IMR-90 (cell line): ENCODE data around the gene SSC4D. TPM values are rescaled to one million over a fixed set of nuclear protein-coding genes. Genes with fewer than 3 reads are reported as not detected.
"Not testable (repeated sequence)": the region's sequence is repeated elsewhere in the genome, so short reads cannot be mapped to it uniquely, and the experiment has no call there.

ENCODE experiments used
- ATAC-seq: fragments of 200-7000 bp; cut with Tn5 transposase; 2 replicates; pipeline ENCODE4 v1.9.1; 2020; ENCODE audit warnings: low read depth, mild to moderate bottlenecking, moderate library complexity
- BruUV-seq: library from RNA; stranded (reverse); fragments of 400-500 nt; replicated peaks from 2 replicates; lab custom pipeline; 2021; lab: Mats Ljungman, UMichigan
- CTCF ChIA-PET: fragments of 300-600 bp; formaldehyde crosslinking; extraction: SDS; loops from one replicate; lab custom pipeline; 2021; ENCODE audit warnings: antibody characterized with exemption; lab: Yijun Ruan, JAX
- POLR2A ChIA-PET: fragments of 300-600 bp; sonication (Branson Sonifier 250); formaldehyde crosslinking; loops from one replicate; lab custom pipeline; 2022; ENCODE audit warnings: antibody characterized with exemption; ENCODE audit not compliant: unreplicated experiment; lab: Charles Lee
- DNase-seq: peaks from one replicate; pipeline ENCODE4 v3.0.0; 2013
- H2AFZ ChIP-seq: replicated peaks from 2 replicates; pipeline ENCODE3; 2013; ENCODE audit warnings: low read length, mild to moderate bottlenecking; ENCODE audit not compliant: poor library complexity
- H2AK5ac ChIP-seq: 2 replicates; pipeline ENCODE4 v1.6.1; 2013; ENCODE audit warnings: low read depth, low read length, inconsistent platforms
- H2AK9ac ChIP-seq: replicated peaks from 2 replicates; pipeline ENCODE3; 2013; ENCODE audit warnings: mild to moderate bottlenecking, low read depth, low read length, moderate library complexity; ENCODE audit not compliant: poor library complexity
- H2BK120ac ChIP-seq: 2 replicates; pipeline ENCODE4 v1.6.1; 2013; ENCODE audit warnings: low read depth, low read length, inconsistent platforms
- H2BK15ac ChIP-seq: 3 replicates; pipeline ENCODE4 v1.6.1; 2013; ENCODE audit warnings: low read depth, low read length, inconsistent platforms
- H2BK20ac ChIP-seq: 2 replicates; pipeline ENCODE4 v1.6.1; 2013; ENCODE audit warnings: low read depth, mild to moderate bottlenecking, inconsistent platforms, low read length, moderate library complexity
- H2BK5ac ChIP-seq: 2 replicates; pipeline ENCODE4 v1.6.1; 2013; ENCODE audit warnings: mild to moderate bottlenecking, low read depth, low read length, inconsistent platforms; ENCODE audit not compliant: poor library complexity, severe bottlenecking
- H3K14ac ChIP-seq: replicated peaks from 2 replicates; pipeline ENCODE4 v1.6.1; 2013; ENCODE audit warnings: low read depth, low read length, inconsistent platforms
- H3K18ac ChIP-seq: 2 replicates; pipeline ENCODE4 v1.6.1; 2013; ENCODE audit warnings: low read depth, low read length, control low read depth
- H3K23ac ChIP-seq: 2 replicates; pipeline ENCODE4 v1.6.1; 2013; ENCODE audit warnings: low read depth, low read length, inconsistent platforms
- H3K27ac ChIP-seq: 2 replicates; pipeline ENCODE4 v1.5.1; 2013; ENCODE audit warnings: mild to moderate bottlenecking, control low read depth, low read length; ENCODE audit not compliant: insufficient read depth
- H3K27me3 ChIP-seq: 2 replicates; pipeline ENCODE4 v1.6.1; 2013; ENCODE audit warnings: low read length; ENCODE audit not compliant: control insufficient read depth, insufficient read depth
- H3K36me3 ChIP-seq: 2 replicates; pipeline ENCODE4 v1.6.1; 2013; ENCODE audit warnings: low read length, mixed read lengths; ENCODE audit not compliant: control insufficient read depth, insufficient read depth
- H3K4ac ChIP-seq: 2 replicates; pipeline ENCODE4 v1.6.1; 2013; ENCODE audit warnings: low read depth, low read length, inconsistent platforms
- H3K4me1 ChIP-seq: 2 replicates; pipeline ENCODE4 v1.6.1; 2013; ENCODE audit warnings: low read length, mixed read lengths; ENCODE audit not compliant: control insufficient read depth, insufficient read depth
- H3K4me2 ChIP-seq: 2 replicates; pipeline ENCODE4 v1.6.1; 2013; ENCODE audit warnings: low read depth, mild to moderate bottlenecking, control low read depth, low read length, moderate library complexity
- H3K4me3 ChIP-seq: 2 replicates; pipeline ENCODE4 v1.5.1; 2013; ENCODE audit warnings: low read depth, mild to moderate bottlenecking, control low read depth, low read length, moderate library complexity; ENCODE audit not compliant: insufficient read depth
- H3K56ac ChIP-seq: 2 replicates; pipeline ENCODE4 v1.6.1; 2013; ENCODE audit warnings: low read length, inconsistent platforms; ENCODE audit not compliant: insufficient read depth; ENCODE audit errors: extremely low read depth
- H3K79me1 ChIP-seq, 2 experiments: 2 replicates each; pipeline ENCODE4 v1.6.1; 2013; ENCODE audit warnings: low read length in 2 of 2, inconsistent platforms in 1 of 2, low read depth in 1 of 2
- H3K9ac ChIP-seq: 2 replicates; pipeline ENCODE4 v1.6.1; 2013; ENCODE audit warnings: low read depth, low read length, control low read depth
- H3K9me1 ChIP-seq: 2 replicates; pipeline ENCODE4 v1.6.1; 2013; ENCODE audit warnings: low read length, inconsistent platforms; ENCODE audit not compliant: insufficient read depth
- H3K9me3 ChIP-seq: 2 replicates; pipeline ENCODE4 v1.6.1; 2013; ENCODE audit warnings: low read length; ENCODE audit not compliant: control insufficient read depth, insufficient read depth
- H4K20me1 ChIP-seq: 2 replicates; pipeline ENCODE4 v1.6.1; 2013; ENCODE audit warnings: low read length, inconsistent platforms; ENCODE audit not compliant: insufficient read depth
- H4K5ac ChIP-seq: 2 replicates; pipeline ENCODE4 v1.6.1; 2013; ENCODE audit warnings: mild to moderate bottlenecking, low read depth, low read length, control low read depth
- H4K8ac ChIP-seq, 2 experiments: 2 replicates each; pipeline ENCODE4 v1.6.1; 2013; ENCODE audit warnings: low read depth in 2 of 2, low read length in 2 of 2, control low read depth in 1 of 2, inconsistent platforms in 1 of 2
- H4K91ac ChIP-seq: 2 replicates; pipeline ENCODE4 v1.6.1; 2013; ENCODE audit warnings: low read depth, low read length, inconsistent platforms; ENCODE audit not compliant: insufficient read depth
- BHLHE40 ChIP-seq: fragments of 150-350 bp; IDR thresholded peaks from 2 replicates; pipeline ENCODE4 v1.6.1; 2016; ENCODE audit warnings: mild to moderate bottlenecking, low read depth, low read length
- FOS ChIP-seq: fragments of 150-350 bp; IDR thresholded peaks from 2 replicates; pipeline ENCODE4 v1.6.1; 2016; ENCODE audit warnings: low read depth, low read length
- NFE2L2 ChIP-seq: fragments of 150-350 bp; IDR thresholded peaks from 2 replicates; pipeline ENCODE4 v1.6.1; 2016; ENCODE audit warnings: low read depth, mild to moderate bottlenecking, low read length
- POLR2A ChIP-seq: IDR thresholded peaks from 2 replicates; pipeline ENCODE4 v1.6.1; 2012; ENCODE audit warnings: mild to moderate bottlenecking, low read depth, low read length
- RAD21 ChIP-seq: IDR thresholded peaks from 2 replicates; pipeline ENCODE4 v1.6.1; 2012; ENCODE audit warnings: low read length, improper control_type of control experiment
- WGBS, 2 experiments: methylation state at CpG; one replicate each; pipeline versions ENCODE4 v1.1.5 to v1.1.7; 2013; ENCODE audit warnings: missing lambda C conversion rate in 2 of 2; ENCODE audit not compliant: insufficient read length in 1 of 2; ENCODE audit errors: extremely low coverage in 2 of 2; 5-methylcytosine and 5-hydroxymethylcytosine counted together
- dilution Hi-C: fragments of 300-500 bp; cut with HindIII; formaldehyde crosslinking; loops from one replicate; pipeline ENCODE4 v1.14.3; 2018; ENCODE audit warnings: low sequenced_read_pairs; ENCODE audit not compliant: unreplicated experiment
- in situ Hi-C: fragments of 300-500 bp; cut with MboI; formaldehyde crosslinking; loops from 3 replicates; pipeline ENCODE4 v1.14.3; 2019; ENCODE audit warnings: low sequenced_read_pairs, inconsistent platforms, mixed read lengths
- intact Hi-C: fragments of 100-400 bp; cut with micrococcal nuclease; formaldehyde crosslinking; loops from 2 replicates; pipeline ENCODE4 v1.10.0; 2022
- polyA plus RNA-seq, 3 experiments: library from polyadenylated mRNA; depleted of rRNA; stranded (reverse); fragments of >200 nt; gene quantifications; 2 replicates each; pipeline ENCODE4 v1.2.3, GENCODE V29; 2012; ENCODE audit warnings: low replicate concordance in 1 of 3
- total RNA-seq: library from RNA; depleted of rRNA; stranded (reverse); fragments of >200 nt; gene quantifications from 2 replicates; pipeline ENCODE4 v1.2.3, GENCODE V29; 2012
- TF ChIP-seq, protein P1 (sequence below): fragments of 150-350 bp; IDR thresholded peaks from 2 replicates; pipeline ENCODE4 v1.6.1; 2016; ENCODE audit warnings: low read depth, mild to moderate bottlenecking, low read length, moderate library complexity, borderline replicate concordance

Gene SSC4D
- total and polyA plus RNA-seq, 2 of the 4 experiments (the other 2 are of a cell fraction), result 0.36 to 0.70 TPM

GRCh38 chr7:76390092-76390491 lies 19.4 kb downstream of the SSC4D start:
- peak overlapping the region; percentile 74 for H2AK9ac ChIP-seq
- H3K23ac ChIP-seq, result no peak overlapping the region
- intact Hi-C loops, result no loop called here
- no peak overlapping the region for H3K27ac ChIP-seq
- no peak overlapping the region for H3K18ac ChIP-seq
- H3K79me1 ChIP-seq, result peaks cover 0 to 5% of the 10 kb centered on the region in 2 experiments; a peak in 1 of 4 replicates
- peaks cover 17% of the 10 kb centered on the region for H3K4me1 ChIP-seq
- H2AFZ ChIP-seq, result peak overlapping the region; percentile 86
- H4K91ac ChIP-seq, result no peak overlapping the region
- H4K8ac ChIP-seq, result peak overlapping the region in 1 of 2 experiments; percentile 95; a peak in 2 of 4 replicates
- dilution Hi-C loops, result no loop called here
- BruUV-seq, result no TSS peak
- H3K9me3 ChIP-seq, result no peaks in the 10 kb centered on the region
- peaks cover 21% of the 10 kb centered on the region for H3K9me1 ChIP-seq
- H3K9ac ChIP-seq, result no peak overlapping the region
- in situ Hi-C loops, result no loop called here
- no peaks in the 10 kb centered on the region for H3K27me3 ChIP-seq
- H3K4me2 ChIP-seq, result no peak overlapping the region
- no peaks in the 10 kb centered on the region for H3K36me3 ChIP-seq
- POLR2A ChIA-PET, result no interaction called here
- 94% methylated on average over 10 of the region's 13 CpGs; no CpG with 5 or more reads in 1 of the 2 experiments for WGBS, 2 experiments
- peak overlapping the region; percentile 93 for H2BK20ac ChIP-seq
- CTCF ChIA-PET, result no interaction called here
- H3K14ac ChIP-seq, result no peak overlapping the region
- no peaks in the 10 kb centered on the region for H4K20me1 ChIP-seq
- peak overlapping the region; percentile 15; the same call in 1 of the 3 replicates for H2BK15ac ChIP-seq
- TF ChIP-seq RAD21, result no peak
- TF ChIP-seq FOS, result no peak
- TF ChIP-seq BHLHE40, result no peak
- TF ChIP-seq, protein P1, sequence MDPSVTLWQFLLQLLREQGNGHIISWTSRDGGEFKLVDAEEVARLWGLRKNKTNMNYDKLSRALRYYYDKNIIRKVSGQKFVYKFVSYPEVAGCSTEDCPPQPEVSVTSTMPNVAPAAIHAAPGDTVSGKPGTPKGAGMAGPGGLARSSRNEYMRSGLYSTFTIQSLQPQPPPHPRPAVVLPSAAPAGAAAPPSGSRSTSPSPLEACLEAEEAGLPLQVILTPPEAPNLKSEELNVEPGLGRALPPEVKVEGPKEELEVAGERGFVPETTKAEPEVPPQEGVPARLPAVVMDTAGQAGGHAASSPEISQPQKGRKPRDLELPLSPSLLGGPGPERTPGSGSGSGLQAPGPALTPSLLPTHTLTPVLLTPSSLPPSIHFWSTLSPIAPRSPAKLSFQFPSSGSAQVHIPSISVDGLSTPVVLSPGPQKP, result no peak
- no peak for TF ChIP-seq NFE2L2
- TF ChIP-seq POLR2A, result no peak
- DNase-seq, result no peak
- no peak overlapping the region for H3K4me3 ChIP-seq
- H3K4ac ChIP-seq, result peak overlapping the region; percentile 88; the same call in 1 of the 2 replicates
- peak overlapping the region; percentile 71; the same call in 1 of the 2 replicates for H2AK5ac ChIP-seq
- ATAC-seq, result no peak
- no peak overlapping the region for H3K56ac ChIP-seq
- peak overlapping the region; percentile 93 for H2BK120ac ChIP-seq
- peak overlapping the region; percentile 72 for H2BK5ac ChIP-seq
- peak overlapping the region; percentile 95; the same call in 1 of the 2 replicates for H4K5ac ChIP-seq

DNA sequence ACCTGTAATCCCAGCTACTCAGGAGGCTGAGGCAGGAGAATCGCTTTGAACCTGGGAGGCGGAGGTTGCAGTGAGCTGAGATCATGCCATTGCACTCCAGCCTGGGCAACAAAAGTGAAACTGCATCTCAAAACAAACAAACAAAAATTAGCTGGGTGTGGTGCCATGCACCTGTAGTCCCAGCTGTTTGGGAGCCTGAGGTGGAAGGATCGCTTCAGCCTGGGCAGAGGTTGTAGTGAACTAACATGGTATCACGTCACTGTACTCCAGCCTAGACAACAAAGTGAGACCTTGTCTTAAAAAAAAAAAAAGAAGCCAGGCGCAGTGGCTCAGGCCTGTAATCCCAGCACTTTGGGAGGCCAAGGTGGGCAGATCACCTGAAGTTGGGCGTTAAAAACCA lies 21.7 kb downstream of the SSC4D start:
- H3K27ac ChIP-seq, H4K20me1 ChIP-seq, intact Hi-C loops, H2AK9ac ChIP-seq, H3K36me3 ChIP-seq, H3K79me1 ChIP-seq, BruUV-seq, H3K9me3 ChIP-seq, H2BK5ac ChIP-seq, H3K9ac ChIP-seq, H3K4ac ChIP-seq, H2AFZ ChIP-seq, H2BK15ac ChIP-seq, H2BK20ac ChIP-seq, H3K23ac ChIP-seq, H3K18ac ChIP-seq, H3K56ac ChIP-seq, ATAC-seq, H2AK5ac ChIP-seq, H2BK120ac ChIP-seq, H4K5ac ChIP-seq, POLR2A ChIA-PET, CTCF ChIA-PET, H4K8ac ChIP-seq, H3K27me3 ChIP-seq, in situ Hi-C loops, DNase-seq, dilution Hi-C loops, H3K4me2 ChIP-seq, H3K14ac ChIP-seq, H3K4me3 ChIP-seq, H4K91ac ChIP-seq: not testable (repeated sequence)
- Histone ChIP-seq H3K4me1 (peaks cover 10% of the 10 kb centered on the region), H3K9me1 (peaks cover 14% of the 10 kb centered on the region)
- WGBS, 2 experiments, result 89% methylated on average over 3 of the region's 6 CpGs; no CpG with 5 or more reads in 1 of the 2 experiments
